Raji (cell line): Measurements from ENCODE around the gene PLEKHM3.

Source experiments
- POLR2A ChIP-seq: IDR thresholded peaks from 2 replicates; pipeline ENCODE4 v1.6.1; 2011; ENCODE audit warnings: low read depth, low read length, control low read depth; ENCODE audit not compliant: insufficient read depth

PLEKHM3 gene

GRCh38 chr2:207930747-207931146, 94.6 kb downstream of the PLEKHM3 start:
- TF ChIP-seq POLR2A: no peak

GRCh38 chr2:207929923-207930322, 95.4 kb downstream of the PLEKHM3 start:
- no peak for TF ChIP-seq POLR2A

- TF ChIP-seq POLR2A: no peak
Measured at GRCh38 chr2:207928079-207928478, 97.2 kb downstream of the PLEKHM3 start.

- no peak for TF ChIP-seq POLR2A
Measured at GRCh38 chr2:207926989-207927300, 98.4 kb downstream of the PLEKHM3 start.

- TF ChIP-seq POLR2A: no peak
Measured at GRCh38 chr2:207926133-207926988, 99.0 kb downstream of the PLEKHM3 start.

GRCh38 chr2:207925601-207926000, 99.7 kb downstream of the PLEKHM3 start:
- no peak for TF ChIP-seq POLR2A

- TF ChIP-seq POLR2A: no peak
Measured at GRCh38 chr2:207921606-207922005, 103.7 kb downstream of the PLEKHM3 start.

GRCh38 chr2:207920721-207921120, 104.6 kb downstream of the PLEKHM3 start:
- no peak for TF ChIP-seq POLR2A

GRCh38 chr2:207920321-207920720, 105.0 kb downstream of the PLEKHM3 start:
- TF ChIP-seq POLR2A: no peak

GRCh38 chr2:207919164-207919919, 106.0 kb downstream of the PLEKHM3 start:
- TF ChIP-seq POLR2A: no peak

- TF ChIP-seq POLR2A: no peak
Measured at GRCh38 chr2:207914716-207915115, 110.6 kb downstream of the PLEKHM3 start.

- no peak for TF ChIP-seq POLR2A
Measured at GRCh38 chr2:207913772-207914358, 111.5 kb downstream of the PLEKHM3 start.

- no peak for TF ChIP-seq POLR2A
Measured at GRCh38 chr2:207911856-207912255, 113.5 kb downstream of the PLEKHM3 start.

GRCh38 chr2:207911215-207911614, 114.1 kb downstream of the PLEKHM3 start:
- no peak for TF ChIP-seq POLR2A

GRCh38 chr2:207905546-207905945, 119.8 kb downstream of the PLEKHM3 start:
- TF ChIP-seq POLR2A: no peak

GRCh38 chr2:207903236-207903635, 122.1 kb downstream of the PLEKHM3 start:
- no peak for TF ChIP-seq POLR2A

GRCh38 chr2:207902821-207903220, 122.5 kb downstream of the PLEKHM3 start:
- no peak for TF ChIP-seq POLR2A

GRCh38 chr2:207901829-207902228, 123.5 kb downstream of the PLEKHM3 start:
- no peak for TF ChIP-seq POLR2A
